Left ventricle myocardium inferior (tissue), 1 donor: ENCODE data around the gene GPT2. TPM values are rescaled to one million over a fixed set of nuclear protein-coding genes. Genes with fewer than 3 reads are reported as not detected.
"Not testable (repeated sequence)": the region's sequence is repeated elsewhere in the genome, so short reads cannot be mapped to it uniquely, and the experiment has no call there.

ENCODE experiments used
- DNase-seq: peaks from one replicate; pipeline ENCODE4 v3.0.0-alpha.2; 2020
- H3K27ac ChIP-seq: fragments of 200-600 bp; replicated peaks from 2 replicates; pipeline ENCODE4 v1.8.0; 2021
- H3K27me3 ChIP-seq: fragments of 200-600 bp; 2 replicates; pipeline ENCODE4 v1.8.0; 2021; ENCODE audit warnings: low read depth
- H3K36me3 ChIP-seq: fragments of 200-600 bp; 2 replicates; pipeline ENCODE4 v1.8.0; 2021
- H3K4me1 ChIP-seq: fragments of 200-600 bp; 2 replicates; pipeline ENCODE4 v1.8.0; 2021
- H3K4me3 ChIP-seq: fragments of 200-600 bp; 2 replicates; pipeline ENCODE4 v1.8.0; 2021; ENCODE audit warnings: mild to moderate bottlenecking, moderate library complexity
- H3K9me3 ChIP-seq: fragments of 200-600 bp; replicated peaks from 2 replicates; pipeline ENCODE4 v1.8.0; 2021
- intact Hi-C: fragments of 100-400 bp; cut with micrococcal nuclease; formaldehyde crosslinking; loops from one replicate; pipeline ENCODE4 v1.11.0; 2022
- total RNA-seq: library from RNA; stranded (reverse); fragmentation: NEBNext Ultra II Directional; extraction: Animal tissue kit (Norgen Biotek cat#: 25700); gene quantifications from one replicate; pipeline ENCODE4 v1.2.1, GENCODE V29; 2021
- TF ChIP-seq, protein P1 (sequence below): fragments of 200-600 bp; IDR thresholded peaks from 2 replicates; pipeline ENCODE4 v1.8.0; 2021; ENCODE audit warnings: antibody characterized with exemption, mild to moderate bottlenecking, borderline replicate concordance
- donor health status: DM: no; HTN: yes; CAD: no; lungs with severe emphysema.

The GPT2 gene
- total RNA-seq, 1 donor from 2014 or later: 17.8 TPM

DNA sequence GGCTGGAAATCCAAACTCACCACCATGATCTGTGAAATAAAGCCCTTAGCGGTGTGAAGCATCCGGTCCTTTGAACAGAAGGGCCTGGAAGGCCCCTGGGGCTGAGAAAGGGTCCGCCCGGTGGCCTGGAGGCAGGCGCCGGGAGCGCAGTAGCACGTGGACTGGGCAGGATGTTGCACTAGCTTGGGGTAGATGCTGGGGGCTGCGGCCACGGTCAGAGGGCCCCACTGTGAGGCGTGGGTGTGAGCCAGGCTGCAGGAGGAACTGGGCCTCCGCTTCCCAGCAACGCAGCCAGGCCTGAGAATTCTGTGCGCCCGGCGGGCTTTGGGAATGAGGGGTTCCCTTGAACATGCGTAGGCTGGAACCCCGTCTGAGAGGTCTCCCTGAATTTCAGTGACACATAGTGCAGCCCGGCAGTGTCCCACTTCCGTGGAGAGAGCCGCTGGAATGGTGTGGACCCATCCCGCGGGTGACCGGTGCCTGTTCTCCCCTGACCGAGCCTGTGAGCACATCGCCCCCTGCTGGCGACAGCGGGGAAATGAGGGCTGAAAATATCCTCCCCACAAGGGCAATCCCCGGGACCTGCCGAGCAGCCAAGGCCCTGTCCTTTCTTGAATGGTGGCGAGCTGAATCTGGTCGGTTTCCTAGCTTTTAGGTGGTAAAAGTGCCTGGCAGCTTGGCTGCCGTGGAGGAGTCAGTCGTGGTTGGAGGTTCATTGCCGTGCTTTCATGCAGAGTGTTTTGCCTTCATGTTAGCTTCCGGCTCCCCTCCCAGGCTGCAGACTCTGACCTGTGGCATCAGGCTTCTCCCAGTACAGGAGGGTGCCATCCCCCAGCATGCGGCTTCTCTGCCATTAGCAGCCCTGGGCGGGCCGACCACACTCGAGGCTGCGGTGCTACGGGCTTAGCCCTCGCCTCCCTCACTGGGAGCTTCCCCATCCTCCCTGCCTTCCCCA lies 45.5 kb downstream of the GPT2 start:
- TF ChIP-seq, protein P1, sequence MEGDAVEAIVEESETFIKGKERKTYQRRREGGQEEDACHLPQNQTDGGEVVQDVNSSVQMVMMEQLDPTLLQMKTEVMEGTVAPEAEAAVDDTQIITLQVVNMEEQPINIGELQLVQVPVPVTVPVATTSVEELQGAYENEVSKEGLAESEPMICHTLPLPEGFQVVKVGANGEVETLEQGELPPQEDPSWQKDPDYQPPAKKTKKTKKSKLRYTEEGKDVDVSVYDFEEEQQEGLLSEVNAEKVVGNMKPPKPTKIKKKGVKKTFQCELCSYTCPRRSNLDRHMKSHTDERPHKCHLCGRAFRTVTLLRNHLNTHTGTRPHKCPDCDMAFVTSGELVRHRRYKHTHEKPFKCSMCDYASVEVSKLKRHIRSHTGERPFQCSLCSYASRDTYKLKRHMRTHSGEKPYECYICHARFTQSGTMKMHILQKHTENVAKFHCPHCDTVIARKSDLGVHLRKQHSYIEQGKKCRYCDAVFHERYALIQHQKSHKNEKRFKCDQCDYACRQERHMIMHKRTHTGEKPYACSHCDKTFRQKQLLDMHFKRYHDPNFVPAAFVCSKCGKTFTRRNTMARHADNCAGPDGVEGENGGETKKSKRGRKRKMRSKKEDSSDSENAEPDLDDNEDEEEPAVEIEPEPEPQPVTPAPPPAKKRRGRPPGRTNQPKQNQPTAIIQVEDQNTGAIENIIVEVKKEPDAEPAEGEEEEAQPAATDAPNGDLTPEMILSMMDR: peak; percentile 89
- intact Hi-C loops: no loop called here
- Histone ChIP-seq H3K9me3 (no peaks in the 10 kb centered on the region), H3K4me3 (no peak overlapping the region), H3K27me3 (no peaks in the 10 kb centered on the region), H3K4me1 (peaks cover 21% of the 10 kb centered on the region), H3K27ac (no peak overlapping the region), H3K36me3 (peaks cover 8% of the 10 kb centered on the region)
- peak; percentile 56 for DNase-seq

DNA sequence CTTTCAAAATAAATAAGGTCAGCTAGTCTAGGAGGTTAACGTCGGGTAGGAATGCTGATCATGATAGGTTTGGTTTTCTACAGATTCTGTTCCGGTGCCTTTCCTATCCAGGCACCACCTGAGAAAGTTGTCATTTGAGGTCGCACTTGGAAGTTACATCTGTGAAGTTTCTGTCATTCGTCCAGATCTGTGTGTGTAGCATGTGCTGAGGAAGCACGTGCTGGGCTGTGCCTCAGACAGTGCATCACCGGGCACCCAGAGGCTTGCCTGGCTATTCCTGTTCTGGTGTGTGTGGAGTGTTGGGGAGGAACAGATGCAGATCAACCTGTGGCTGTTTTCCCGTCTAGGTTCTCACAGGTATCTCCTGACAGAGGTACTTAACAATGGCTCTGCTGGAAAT lies 46.7 kb downstream of the GPT2 start:
- intact Hi-C loops: no loop called here
- H3K9me3 ChIP-seq: no peaks in the 10 kb centered on the region
- no peak overlapping the region for H3K4me3 ChIP-seq
- no peak for DNase-seq
- H3K27me3 ChIP-seq: no peaks in the 10 kb centered on the region
- TF ChIP-seq, protein P1: no peak
- H3K4me1 ChIP-seq: peaks cover 21% of the 10 kb centered on the region
- no peak overlapping the region for H3K27ac ChIP-seq
- peaks cover 7% of the 10 kb centered on the region for H3K36me3 ChIP-seq

DNA sequence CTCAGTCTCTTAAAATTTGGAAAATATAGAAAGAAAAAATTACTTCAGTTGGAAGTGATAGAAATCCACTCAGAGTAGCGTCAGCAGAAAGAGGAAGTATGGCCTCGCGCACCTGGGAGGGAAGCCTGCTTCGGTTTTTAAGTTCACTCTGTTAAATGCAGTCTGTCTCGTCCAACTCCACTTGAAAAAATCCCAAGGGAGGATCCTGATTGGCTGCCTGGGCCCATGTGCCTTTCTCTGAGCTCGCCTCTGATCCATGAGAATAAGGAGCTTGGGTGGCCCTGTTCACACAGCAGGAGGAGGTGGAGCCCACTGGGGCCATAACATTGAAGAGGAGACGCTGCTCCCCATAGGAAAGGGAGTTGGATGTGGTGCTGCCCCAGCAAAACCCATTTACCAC lies 48.6 kb downstream of the GPT2 start:
- intact Hi-C loops: no loop called here
- H3K27ac ChIP-seq: no peak overlapping the region
- H3K9me3 ChIP-seq: no peaks in the 10 kb centered on the region
- peaks cover 7% of the 10 kb centered on the region for H3K36me3 ChIP-seq
- no peak overlapping the region for H3K4me3 ChIP-seq
- TF ChIP-seq, protein P1: no peak
- peaks cover 7% of the 10 kb centered on the region for H3K4me1 ChIP-seq
- no peaks in the 10 kb centered on the region for H3K27me3 ChIP-seq
- no peak for DNase-seq

DNA sequence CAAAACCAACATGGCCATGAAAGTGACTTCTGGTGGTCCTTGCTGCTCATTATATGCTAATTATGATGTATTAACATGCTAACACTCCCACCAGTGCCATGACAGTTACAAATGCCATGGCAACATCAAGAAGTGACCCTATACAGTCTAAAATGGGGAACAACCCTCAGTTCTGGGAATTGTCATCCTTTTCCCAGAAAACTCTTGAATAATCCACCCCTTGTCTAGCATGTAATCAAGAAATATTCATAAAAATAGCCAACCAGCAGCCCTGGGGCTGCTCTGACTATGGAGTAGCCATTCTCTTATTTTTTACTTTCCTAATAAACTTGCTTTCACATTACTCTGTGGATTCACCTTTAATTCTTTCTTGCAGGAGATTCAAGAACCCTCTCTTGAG lies 53.4 kb downstream of the GPT2 start:
- intact Hi-C loops: no loop called here
- TF ChIP-seq, protein P1: no peak
- no peaks in the 10 kb centered on the region for H3K27me3 ChIP-seq

DNA sequence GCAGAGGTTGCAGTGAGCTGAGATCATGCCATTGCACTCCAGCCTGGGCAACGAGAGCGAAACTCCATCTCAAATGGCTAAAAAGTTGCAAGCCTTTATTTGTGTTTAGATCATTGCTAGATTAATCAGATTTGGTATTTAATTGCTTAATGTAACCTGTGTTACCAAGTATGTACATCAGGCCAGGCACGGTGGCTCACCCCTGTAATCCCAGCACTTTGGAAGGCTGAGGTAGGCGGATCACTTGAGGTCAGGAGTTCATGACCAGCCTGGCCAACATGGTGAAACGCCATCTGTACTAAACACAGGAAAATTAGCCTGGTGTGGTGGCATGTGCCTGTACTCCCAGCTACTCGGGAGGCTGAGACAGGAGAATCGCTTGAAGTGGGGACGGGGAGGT lies 60.6 kb downstream of the GPT2 start:
- H3K9me3 ChIP-seq, DNase-seq, H3K4me3 ChIP-seq, intact Hi-C loops, H3K36me3 ChIP-seq, H3K27ac ChIP-seq, H3K27me3 ChIP-seq, H3K4me1 ChIP-seq: not testable (repeated sequence)

More for the DNA sequence above, 53.4 kb downstream of the GPT2 start:
- Histone ChIP-seq H3K27ac (no peak overlapping the region), H3K4me1 (no peaks in the 10 kb centered on the region), H3K36me3 (no peaks in the 10 kb centered on the region), H3K4me3 (no peak overlapping the region), H3K9me3 (no peaks in the 10 kb centered on the region)
- DNase-seq: no peak

DNA sequence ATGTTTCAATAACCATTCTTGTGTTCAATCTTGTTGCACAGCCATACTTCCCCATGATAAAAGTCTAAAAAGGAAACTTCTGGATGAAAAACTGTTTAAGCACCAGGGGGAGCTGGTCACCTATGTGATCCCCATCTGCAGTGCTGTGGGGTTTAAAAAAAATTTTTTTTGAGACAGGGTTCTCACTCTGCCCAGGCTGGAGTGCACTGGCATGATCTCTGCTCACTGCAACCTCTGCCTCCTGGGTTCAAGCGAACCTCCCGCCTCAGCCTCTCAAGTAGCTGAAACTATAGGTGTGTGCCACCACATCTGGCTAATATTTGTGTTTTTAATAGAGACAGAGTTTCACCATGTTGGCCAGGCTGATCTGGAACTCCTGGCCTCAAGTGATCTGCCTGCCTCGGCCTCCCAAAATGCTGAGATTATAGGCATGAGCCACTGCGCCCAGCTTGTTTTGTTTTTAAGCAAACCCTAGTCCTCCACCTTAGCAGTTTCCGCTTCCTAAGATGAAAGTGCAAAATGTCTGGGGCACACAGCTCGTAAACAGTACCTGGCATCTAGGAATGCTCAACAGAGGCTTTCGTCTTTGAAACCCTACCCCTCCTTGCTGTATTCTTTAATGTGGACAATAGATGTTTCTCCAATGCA lies 63.9 kb downstream of the GPT2 start:
- DNase-seq: no peak
- Histone ChIP-seq H3K27me3 (no peaks in the 10 kb centered on the region), H3K27ac (no peak overlapping the region), H3K4me1 (no peaks in the 10 kb centered on the region), H3K9me3 (no peaks in the 10 kb centered on the region), H3K4me3 (no peak overlapping the region), H3K36me3 (no peaks in the 10 kb centered on the region)
- TF ChIP-seq, protein P1: peak; percentile 51
- intact Hi-C loops: no loop called here
